HEK293 (cell line): ENCODE measurements around the gene COPS3.

ENCODE experiments used
- GLI4 ChIP-seq: fragments of 450-650 bp; formaldehyde crosslinking; IDR thresholded peaks from 2 replicates; pipeline ENCODE4 v1.5.1; 2016; ENCODE audit warnings: missing biosample characterization, missing genetic modification characterization
- GLIS2 ChIP-seq: fragments of 450-650 bp; formaldehyde crosslinking; IDR thresholded peaks from 2 replicates; pipeline ENCODE4 v1.5.1; 2016; ENCODE audit warnings: missing biosample characterization, missing genetic modification characterization
- HOXA7 ChIP-seq: sonication (generic); formaldehyde crosslinking; IDR thresholded peaks from 2 replicates; pipeline ENCODE4 v1.8.1; 2022; ENCODE audit warnings: missing genetic modification reagents, borderline replicate concordance
- SP7 ChIP-seq: fragments of 450-650 bp; formaldehyde crosslinking; IDR thresholded peaks from 2 replicates; pipeline ENCODE4 v1.5.1; 2016; ENCODE audit warnings: missing biosample characterization, missing genetic modification characterization
- ZBTB11 ChIP-seq: fragments of 450-650 bp; formaldehyde crosslinking; conservative IDR thresholded peaks from 2 replicates; pipeline ENCODE4 v1.5.1; 2016; ENCODE audit warnings: low read depth, missing biosample characterization, missing genetic modification characterization
- ZFP37 ChIP-seq: fragments of 450-650 bp; formaldehyde crosslinking; IDR thresholded peaks from 2 replicates; pipeline ENCODE4 v1.5.1; 2016; ENCODE audit warnings: missing biosample characterization, missing genetic modification characterization
- ZFP41 ChIP-seq: fragments of 450-650 bp; formaldehyde crosslinking; IDR thresholded peaks from 2 replicates; pipeline ENCODE4 v1.5.1; 2016; ENCODE audit warnings: missing biosample characterization, missing genetic modification characterization, borderline replicate concordance
- ZFP69B ChIP-seq: fragments of 450-650 bp; formaldehyde crosslinking; IDR thresholded peaks from 2 replicates; pipeline ENCODE4 v1.5.1; 2016; ENCODE audit warnings: missing biosample characterization, missing genetic modification characterization
- ZNF121 ChIP-seq: fragments of 450-650 bp; formaldehyde crosslinking; IDR thresholded peaks from 2 replicates; pipeline ENCODE4 v1.5.1; 2016; ENCODE audit warnings: missing biosample characterization, missing genetic modification characterization
- ZNF132 ChIP-seq: fragments of 450-650 bp; formaldehyde crosslinking; IDR thresholded peaks from 2 replicates; pipeline ENCODE4 v1.5.1; 2017; ENCODE audit warnings: missing biosample characterization, missing genetic modification characterization, borderline replicate concordance
- ZNF169 ChIP-seq: fragments of 450-650 bp; formaldehyde crosslinking; IDR thresholded peaks from 2 replicates; pipeline ENCODE4 v1.5.1; 2016; ENCODE audit warnings: missing biosample characterization, missing genetic modification characterization
- ZNF214 ChIP-seq: fragments of 450-650 bp; formaldehyde crosslinking; IDR thresholded peaks from 2 replicates; pipeline ENCODE4 v1.5.1; 2017; ENCODE audit warnings: missing biosample characterization, mild to moderate bottlenecking, missing genetic modification characterization, borderline replicate concordance
- ZNF354C ChIP-seq: fragments of 450-650 bp; formaldehyde crosslinking; IDR thresholded peaks from 2 replicates; pipeline ENCODE4 v1.5.1; 2016; ENCODE audit warnings: missing biosample characterization, missing genetic modification characterization, low read depth, borderline replicate concordance
- ZNF391 ChIP-seq: fragments of 450-650 bp; formaldehyde crosslinking; IDR thresholded peaks from 2 replicates; pipeline ENCODE4 v1.5.1; 2016; ENCODE audit warnings: low read depth, missing biosample characterization, missing genetic modification characterization, borderline replicate concordance
- ZNF501 ChIP-seq: fragments of 450-650 bp; formaldehyde crosslinking; IDR thresholded peaks from 2 replicates; pipeline ENCODE4 v1.5.1; 2016; ENCODE audit warnings: missing biosample characterization, missing genetic modification characterization
- ZNF548 ChIP-seq: fragments of 450-650 bp; formaldehyde crosslinking; IDR thresholded peaks from 2 replicates; pipeline ENCODE4 v1.5.1; 2016; ENCODE audit warnings: missing biosample characterization, missing genetic modification characterization
- ZNF585B ChIP-seq: fragments of 450-650 bp; formaldehyde crosslinking; IDR thresholded peaks from 2 replicates; pipeline ENCODE4 v1.5.1; 2016; ENCODE audit warnings: missing biosample characterization, missing genetic modification characterization
- ZNF600 ChIP-seq: fragments of 450-650 bp; formaldehyde crosslinking; IDR thresholded peaks from 2 replicates; pipeline ENCODE4 v1.5.1; 2016; ENCODE audit warnings: missing biosample characterization, missing genetic modification characterization
- ZNF76 ChIP-seq: fragments of 450-650 bp; formaldehyde crosslinking; IDR thresholded peaks from 2 replicates; pipeline ENCODE4; 2016; ENCODE audit warnings: low read depth, missing biosample characterization, missing genetic modification characterization, borderline replicate concordance
- ZSCAN18 ChIP-seq: fragments of 450-650 bp; formaldehyde crosslinking; IDR thresholded peaks from 2 replicates; pipeline ENCODE4 v1.5.1; 2016; ENCODE audit warnings: missing biosample characterization, missing genetic modification characterization
- TF ChIP-seq, protein P1 (sequence below): fragments of 450-650 bp; formaldehyde crosslinking; IDR thresholded peaks from 2 replicates; pipeline ENCODE4 v1.5.1; 2016; ENCODE audit warnings: missing biosample characterization, missing genetic modification characterization

COPS3 gene

GRCh38 chr17:17237026-17237799 lies 43.8 kb downstream of the COPS3 start, which contains the start of gene FLCN (continued):
- TF ChIP-seq ZBTB11 (tag by site-specific recombination) (no peak; the same call in 1 of the 2 replicates), ZFP69B (tag by site-specific recombination) (peak; percentile 56; the same call in 1 of the 2 replicates), ZNF600 (tag by site-specific recombination) (0 out of 2 replicates have a peak, but pooled peaks have one; percentile 27), SP7 (tag by site-specific recombination) (peak; percentile 91), ZNF121 (tag by site-specific recombination) (no peak), ZNF548 (tag by site-specific recombination) (no peak), ZNF585B (no peak), ZNF76 (tag by site-specific recombination) (peak; percentile 81), ZSCAN18 (tag by site-specific recombination) (peak; percentile 26; the same call in 1 of the 2 replicates), ZNF501 (tag by site-specific recombination) (peak; percentile 81), GLIS2 (tag by site-specific recombination) (peak; percentile 61; the same call in 1 of the 2 replicates), HOXA7 (no peak), ZNF354C (no peak), ZNF391 (tag by site-specific recombination) (peak; percentile 70; the same call in 1 of the 2 replicates), ZFP41 (tag by site-specific recombination) (no peak), ZNF214 (tag by site-specific recombination) (no peak), ZNF169 (peak; percentile 12; the same call in 1 of the 2 replicates), ZNF132 (tag by site-specific recombination) (no peak), GLI4 (tag by site-specific recombination) (no peak), ZFP37 (tag by site-specific recombination) (no peak; the same call in none of the 2 replicates)
- TF ChIP-seq, protein P1, sequence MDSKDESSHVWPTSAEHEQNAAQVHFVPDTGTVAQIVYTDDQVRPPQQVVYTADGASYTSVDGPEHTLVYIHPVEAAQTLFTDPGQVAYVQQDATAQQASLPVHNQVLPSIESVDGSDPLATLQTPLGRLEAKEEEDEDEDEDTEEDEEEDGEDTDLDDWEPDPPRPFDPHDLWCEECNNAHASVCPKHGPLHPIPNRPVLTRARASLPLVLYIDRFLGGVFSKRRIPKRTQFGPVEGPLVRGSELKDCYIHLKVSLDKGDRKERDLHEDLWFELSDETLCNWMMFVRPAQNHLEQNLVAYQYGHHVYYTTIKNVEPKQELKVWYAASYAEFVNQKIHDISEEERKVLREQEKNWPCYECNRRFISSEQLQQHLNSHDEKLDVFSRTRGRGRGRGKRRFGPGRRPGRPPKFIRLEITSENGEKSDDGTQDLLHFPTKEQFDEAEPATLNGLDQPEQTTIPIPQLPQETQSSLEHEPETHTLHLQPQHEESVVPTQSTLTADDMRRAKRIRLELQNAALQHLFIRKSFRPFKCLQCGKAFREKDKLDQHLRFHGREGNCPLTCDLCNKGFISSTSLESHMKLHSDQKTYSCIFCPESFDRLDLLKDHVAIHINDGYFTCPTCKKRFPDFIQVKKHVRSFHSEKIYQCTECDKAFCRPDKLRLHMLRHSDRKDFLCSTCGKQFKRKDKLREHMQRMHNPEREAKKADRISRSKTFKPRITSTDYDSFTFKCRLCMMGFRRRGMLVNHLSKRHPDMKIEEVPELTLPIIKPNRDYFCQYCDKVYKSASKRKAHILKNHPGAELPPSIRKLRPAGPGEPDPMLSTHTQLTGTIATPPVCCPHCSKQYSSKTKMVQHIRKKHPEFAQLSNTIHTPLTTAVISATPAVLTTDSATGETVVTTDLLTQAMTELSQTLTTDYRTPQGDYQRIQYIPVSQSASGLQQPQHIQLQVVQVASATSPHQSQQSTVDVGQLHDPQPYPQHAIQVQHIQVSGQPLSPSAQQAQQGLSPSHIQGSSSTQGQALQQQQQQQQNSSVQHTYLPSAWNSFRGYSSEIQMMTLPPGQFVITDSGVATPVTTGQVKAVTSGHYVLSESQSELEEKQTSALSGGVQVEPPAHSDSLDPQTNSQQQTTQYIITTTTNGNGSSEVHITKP (tag by site-specific recombination) = peak; percentile 100
